HEK293 (cell line): ENCODE data around the gene TACC2.

Experiments
- CTCF ChIP-seq: fragments of 450-650 bp; formaldehyde crosslinking; IDR thresholded peaks from 2 replicates; pipeline ENCODE4 v1.5.1; 2016; ENCODE audit warnings: missing biosample characterization, missing genetic modification characterization
- KLF16 ChIP-seq: fragments of 450-650 bp; formaldehyde crosslinking; IDR thresholded peaks from 2 replicates; pipeline ENCODE4 v1.5.1; 2017; ENCODE audit warnings: missing biosample characterization, missing genetic modification characterization
- PBX3 ChIP-seq: sonication (generic); formaldehyde crosslinking; IDR thresholded peaks from 2 replicates; pipeline ENCODE4 v1.8.1; 2022; ENCODE audit warnings: mild to moderate bottlenecking, moderate library complexity, missing genetic modification reagents
- YY1 ChIP-seq: fragments of 450-650 bp; formaldehyde crosslinking; IDR thresholded peaks from 2 replicates; pipeline ENCODE4 v1.5.1; 2018; ENCODE audit warnings: missing biosample characterization, missing genetic modification characterization

GRCh38 chr10:122198631-122199030, 209.7 kb downstream of the TACC2 start:
- TF ChIP-seq CTCF (tag by site-specific recombination) (no peak), YY1 (tag by site-specific recombination) (no peak), KLF16 (tag by site-specific recombination) (no peak), PBX3 (CRISPR knock-in tag) (no peak)
